ENCODE results near the gene MYO1C. TPM values are rescaled to one million over a fixed set of nuclear protein-coding genes. Genes with fewer than 3 reads are reported as not detected.

MYO1C gene
- total and polyA plus RNA-seq, 2 of the 8 experiments (the other 6 are each of a cell fraction or from before 2014, with no cell fraction given), result 40.1 to 78.6 TPM

- TF ChIP-seq SAP30 (IDR thresholded peaks at IDR 0.05; ENCODE audit: insufficient read depth, insufficient replicate concordance, low read length), result no peak
- Histone ChIP-seq H3K4me1 (replicated peaks in 1 of 4; ENCODE audit: control insufficient read depth in 3 of 4, insufficient read depth in 4 of 4, low read length in 3 of 4) (no peaks in the 10 kb centered on the region), H3K4ac (replicated peaks; ENCODE audit: insufficient read length, low read depth, low read length) (no peak overlapping the region), H3K23me2 (ENCODE audit: low read depth, low read length) (no peaks in the 10 kb centered on the region; the same call in 1 of the 2 replicates), H2BK15ac (ENCODE audit: low read length) (no peak overlapping the region), H3K4me2 (ENCODE audit: insufficient read depth in 1 of 2, low read depth in 2 of 2, low read length in 2 of 2) (no peak overlapping the region), H4K20me1 (replicated peaks in 1 of 2; ENCODE audit: control insufficient read depth in 1 of 2, insufficient read depth in 2 of 2, low read length in 2 of 2) (peaks cover 0 to 1% of the 10 kb centered on the region in 2 experiments), H4K91ac (replicated peaks; ENCODE audit: insufficient read length, low read length) (no peak overlapping the region), H3K56ac (replicated peaks; ENCODE audit: insufficient read length, low read depth, low read length) (no peak overlapping the region), H3K36me3 (ENCODE audit: control insufficient read depth in 2 of 4, insufficient read depth in 4 of 4, low read length in 3 of 4) (no peaks in the 10 kb centered on the region), H3K27me3 (replicated peaks in 1 of 4; ENCODE audit: control insufficient read depth in 3 of 4, extremely low read depth in 1 of 4, insufficient read depth in 3 of 4, low read length in 3 of 4) (no peaks in the 10 kb centered on the region), H4K8ac (ENCODE audit: extremely low read depth, insufficient read depth, low read length) (no peak overlapping the region), H3K79me1 (ENCODE audit: low read depth, low read length) (no peaks in the 10 kb centered on the region), H3K14ac (ENCODE audit: insufficient read length) (no peak overlapping the region), H2AFZ (ENCODE audit: low read length) (no peak overlapping the region), H3K9ac (replicated peaks in 1 of 4; ENCODE audit: extremely low read depth in 1 of 4, low read depth in 3 of 4, low read length in 3 of 4) (no peak overlapping the region), H2BK12ac (ENCODE audit: low read depth, low read length) (no peak overlapping the region), H3K23ac (ENCODE audit: insufficient read length) (no peak overlapping the region), H2BK120ac (replicated peaks; ENCODE audit: low read depth, low read length) (no peak overlapping the region), H3K9me3 (ENCODE audit: insufficient read depth in 2 of 2, low read depth in 1 of 2, low read length in 1 of 2) (no peaks in the 10 kb centered on the region), H3K4me3 (ENCODE audit: extremely low read depth in 1 of 4, insufficient read depth in 2 of 4, low read depth in 3 of 4, low read length in 4 of 4) (no peak overlapping the region), H3K79me2 (ENCODE audit: control insufficient read depth in 1 of 2, insufficient read depth in 2 of 2, low read length in 2 of 2) (no peaks in the 10 kb centered on the region), H3K27ac (ENCODE audit: low read depth, low read length) (no peak overlapping the region), H2AK5ac (ENCODE audit: low read depth, low read length) (no peak overlapping the region), H3K18ac (ENCODE audit: extremely low read depth, low read length) (no peak overlapping the region), H4K5ac (ENCODE audit: insufficient read length, low read depth, low read length) (no peak overlapping the region), H2BK20ac (ENCODE audit: low read length) (no peak overlapping the region), H2BK5ac (ENCODE audit: low read depth, low read length) (no peak overlapping the region)
- WGBS, 2 experiments (ENCODE audit: extremely low coverage in 1 of 2, insufficient coverage in 1 of 2, insufficient read length in 1 of 2, insufficient replicate concordance in 2 of 2, low coverage in 1 of 2, low lambda C conversion rate in 2 of 2, missing lambda C conversion rate in 1 of 2), result 91% methylated on average over 10 of the region's 10 CpGs; no CpG with 5 or more reads in 1 of the 2 experiments
- ChIA-PET POLR2A (ENCODE audit: partially characterized antibody) (interaction anchor here (0.6 to 2.8 kb wide), 12 partner anchors 8 to 49 kb away, joined by 3 to 16 read pairs (median 4); partner anchors contain the start of gene YWHAE), CTCF (ENCODE audit: partially characterized antibody) (interaction anchor here (0.9 to 2.3 kb wide), 5 partner anchors 10 to 155 kb away, joined by 3 to 6 read pairs (median 5); partner anchors contain the start of gene INPP5K)
- FAIRE-seq, result no peak
- DNase-seq (ENCODE audit: low read depth in 1 of 2, low spot score in 2 of 2), result no peak
Observed at GRCh38 chr17:1414634-1415033, 77.9 kb downstream of the MYO1C start.

Other genes starting within 250 kb of the MYO1C start
- gene BHLHA9, start 222.2 kb downstream of the MYO1C start, total RNA-seq (2021; fragmentation: NEBNext Ultra II Directional; extraction: Animal tissue kit (Norgen Biotek cat#: 25700)), result 0.34 TPM in 1 of 2 replicates, not detected in the other
- gene BHLHA9, start 222.2 kb downstream of the MYO1C start, polyA plus RNA-seq (2011; rRNA removed), result 0.29 and 0.36 TPM in 2 replicates
- not detected in 2 replicates for gene TRARG1, start 213.0 kb downstream of the MYO1C start, total RNA-seq (2021; fragmentation: NEBNext Ultra II Directional; extraction: Animal tissue kit (Norgen Biotek cat#: 25700))
- gene TRARG1, start 213.0 kb downstream of the MYO1C start, polyA plus RNA-seq (2011; rRNA removed), result 0.08 TPM in 1 of 2 replicates, not detected in the other
- gene YWHAE, start 92.5 kb downstream of the MYO1C start, total RNA-seq (2021; fragmentation: NEBNext Ultra II Directional; extraction: Animal tissue kit (Norgen Biotek cat#: 25700)), result 1,186 and 1,198 TPM in 2 replicates
- 366 and 559 TPM in 2 replicates for gene YWHAE, start 92.5 kb downstream of the MYO1C start, polyA plus RNA-seq (2011; rRNA removed)
- 51.9 and 57.1 TPM in 2 replicates for gene CRK, start 36.5 kb downstream of the MYO1C start, total RNA-seq (2021; fragmentation: NEBNext Ultra II Directional; extraction: Animal tissue kit (Norgen Biotek cat#: 25700))
- 25.7 and 32.8 TPM in 2 replicates for gene CRK, start 36.5 kb downstream of the MYO1C start, polyA plus RNA-seq (2011; rRNA removed)
- gene INPP5K, start 23.9 kb upstream of the MYO1C start, total RNA-seq (2021; fragmentation: NEBNext Ultra II Directional; extraction: Animal tissue kit (Norgen Biotek cat#: 25700)), result 20.4 and 21.0 TPM in 2 replicates
- gene INPP5K, start 23.9 kb upstream of the MYO1C start, polyA plus RNA-seq (2011; rRNA removed), result 24.1 and 24.7 TPM in 2 replicates
- 63.5 and 66.5 TPM in 2 replicates for gene PITPNA, start 70.1 kb upstream of the MYO1C start, total RNA-seq (2021; fragmentation: NEBNext Ultra II Directional; extraction: Animal tissue kit (Norgen Biotek cat#: 25700))
- gene PITPNA, start 70.1 kb upstream of the MYO1C start, polyA plus RNA-seq (2011; rRNA removed), result 34.5 and 35.8 TPM in 2 replicates
- 6.6 and 7.8 TPM in 2 replicates for gene SLC43A2, start 136.1 kb upstream of the MYO1C start, total RNA-seq (2021; fragmentation: NEBNext Ultra II Directional; extraction: Animal tissue kit (Norgen Biotek cat#: 25700))
- 10.5 and 12.6 TPM in 2 replicates for gene SLC43A2, start 136.1 kb upstream of the MYO1C start, polyA plus RNA-seq (2011; rRNA removed)
- gene SCARF1, start 153.0 kb upstream of the MYO1C start, total RNA-seq (2021; fragmentation: NEBNext Ultra II Directional; extraction: Animal tissue kit (Norgen Biotek cat#: 25700)), result 1.6 TPM in 2 replicates
- gene SCARF1, start 153.0 kb upstream of the MYO1C start, polyA plus RNA-seq (2011; rRNA removed), result 1.1 and 1.5 TPM in 2 replicates
- 6.0 and 7.2 TPM in 2 replicates for gene RILP, start 157.2 kb upstream of the MYO1C start, total RNA-seq (2021; fragmentation: NEBNext Ultra II Directional; extraction: Animal tissue kit (Norgen Biotek cat#: 25700))
- 6.8 and 10.3 TPM in 2 replicates for gene RILP, start 157.2 kb upstream of the MYO1C start, polyA plus RNA-seq (2011; rRNA removed)
- gene PRPF8, start 192.2 kb upstream of the MYO1C start, total RNA-seq (2021; fragmentation: NEBNext Ultra II Directional; extraction: Animal tissue kit (Norgen Biotek cat#: 25700)), result 328 and 329 TPM in 2 replicates
- gene PRPF8, start 192.2 kb upstream of the MYO1C start, polyA plus RNA-seq (2011; rRNA removed), result 271 and 337 TPM in 2 replicates
- 1.3 and 1.4 TPM in 2 replicates for gene TLCD2, start 217.7 kb upstream of the MYO1C start, total RNA-seq (2021; fragmentation: NEBNext Ultra II Directional; extraction: Animal tissue kit (Norgen Biotek cat#: 25700))
- 0.47 and 0.69 TPM in 2 replicates for gene TLCD2, start 217.7 kb upstream of the MYO1C start, polyA plus RNA-seq (2011; rRNA removed)
- gene WDR81, start 232.0 kb upstream of the MYO1C start, total RNA-seq (2021; fragmentation: NEBNext Ultra II Directional; extraction: Animal tissue kit (Norgen Biotek cat#: 25700)), result 12.3 and 13.1 TPM in 2 replicates
- gene WDR81, start 232.0 kb upstream of the MYO1C start, polyA plus RNA-seq (2011; rRNA removed), result 9.1 and 12.9 TPM in 2 replicates